GM10266 (cell line): ENCODE data around the gene INHBB.

Experiments
- DNase-seq: peaks from one replicate; pipeline ENCODE4 v3.0.0; 2012; ENCODE audit errors: extremely low spot score
- TF ChIP-seq, protein P1 (sequence below): IDR thresholded peaks from 2 replicates; pipeline ENCODE4 v1.5.1; 2012; ENCODE audit warnings: mild to moderate bottlenecking, low read depth; ENCODE audit not compliant: control insufficient read depth, insufficient read depth; ENCODE audit errors: missing control alignments

The INHBB gene

DNA sequence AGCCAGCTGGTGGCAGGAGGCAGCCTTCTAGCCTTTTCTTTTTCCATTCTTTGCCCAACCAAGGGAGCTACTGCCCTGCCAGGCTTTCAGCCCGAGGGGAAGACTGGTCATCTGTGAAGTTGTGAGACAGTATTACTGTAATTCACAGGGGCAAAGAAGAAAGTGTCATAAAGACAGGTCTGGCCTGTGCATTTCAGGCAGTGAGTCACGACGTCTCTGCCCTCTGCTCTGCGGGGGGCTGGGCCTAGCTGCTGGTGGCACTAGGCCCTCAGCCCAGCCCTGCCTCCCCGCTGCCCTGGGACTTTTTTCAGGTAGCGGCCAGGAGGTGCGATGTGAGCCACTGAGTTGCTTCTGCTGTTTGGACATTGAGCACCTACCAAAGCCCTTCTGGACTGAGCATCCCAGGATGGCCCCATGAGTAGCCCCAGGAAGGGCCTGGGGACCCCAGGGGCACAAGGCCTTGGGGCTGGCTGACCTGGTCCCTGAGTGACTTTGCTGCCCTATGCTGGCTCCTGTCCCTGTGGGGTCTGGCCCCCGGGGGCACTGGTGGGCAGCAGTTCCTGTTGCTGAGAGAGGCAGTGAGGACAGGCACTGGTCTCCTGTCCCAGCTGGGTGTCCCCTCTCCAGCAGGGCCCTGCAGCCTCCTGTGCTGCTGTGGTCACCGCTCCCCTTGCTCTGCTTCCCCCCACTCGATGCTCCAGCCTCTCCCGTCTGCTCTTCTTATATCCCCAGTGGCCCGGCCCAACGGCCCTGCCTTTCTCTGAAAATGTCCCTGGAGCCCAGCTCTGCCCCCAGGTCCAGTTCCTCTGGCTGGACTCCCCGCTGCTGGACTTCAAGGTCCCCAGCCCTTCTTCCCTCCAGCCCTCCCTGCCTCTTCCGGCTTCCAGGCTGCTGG lies 7.0 kb downstream of the INHBB start:
- TF ChIP-seq, protein P1, sequence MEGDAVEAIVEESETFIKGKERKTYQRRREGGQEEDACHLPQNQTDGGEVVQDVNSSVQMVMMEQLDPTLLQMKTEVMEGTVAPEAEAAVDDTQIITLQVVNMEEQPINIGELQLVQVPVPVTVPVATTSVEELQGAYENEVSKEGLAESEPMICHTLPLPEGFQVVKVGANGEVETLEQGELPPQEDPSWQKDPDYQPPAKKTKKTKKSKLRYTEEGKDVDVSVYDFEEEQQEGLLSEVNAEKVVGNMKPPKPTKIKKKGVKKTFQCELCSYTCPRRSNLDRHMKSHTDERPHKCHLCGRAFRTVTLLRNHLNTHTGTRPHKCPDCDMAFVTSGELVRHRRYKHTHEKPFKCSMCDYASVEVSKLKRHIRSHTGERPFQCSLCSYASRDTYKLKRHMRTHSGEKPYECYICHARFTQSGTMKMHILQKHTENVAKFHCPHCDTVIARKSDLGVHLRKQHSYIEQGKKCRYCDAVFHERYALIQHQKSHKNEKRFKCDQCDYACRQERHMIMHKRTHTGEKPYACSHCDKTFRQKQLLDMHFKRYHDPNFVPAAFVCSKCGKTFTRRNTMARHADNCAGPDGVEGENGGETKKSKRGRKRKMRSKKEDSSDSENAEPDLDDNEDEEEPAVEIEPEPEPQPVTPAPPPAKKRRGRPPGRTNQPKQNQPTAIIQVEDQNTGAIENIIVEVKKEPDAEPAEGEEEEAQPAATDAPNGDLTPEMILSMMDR = no peak
- DNase-seq = no peak

DNA sequence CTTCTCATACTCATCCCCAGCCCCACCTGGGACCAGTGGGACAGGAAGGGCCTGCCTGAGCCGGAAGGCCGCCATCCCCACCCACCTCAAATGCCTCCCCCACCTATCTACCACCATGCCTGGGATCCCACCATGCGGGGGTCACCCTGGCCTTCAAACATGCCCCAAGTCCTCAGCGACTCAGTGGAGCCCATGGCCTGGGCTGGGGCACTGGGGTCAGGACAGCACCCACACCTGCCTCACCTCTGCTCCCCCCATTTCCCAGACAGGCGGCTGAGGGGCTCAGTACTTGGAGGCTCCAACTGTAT lies 7.6 kb downstream of the INHBB start:
- TF ChIP-seq, protein P1 = no peak
- no peak for DNase-seq

DNA sequence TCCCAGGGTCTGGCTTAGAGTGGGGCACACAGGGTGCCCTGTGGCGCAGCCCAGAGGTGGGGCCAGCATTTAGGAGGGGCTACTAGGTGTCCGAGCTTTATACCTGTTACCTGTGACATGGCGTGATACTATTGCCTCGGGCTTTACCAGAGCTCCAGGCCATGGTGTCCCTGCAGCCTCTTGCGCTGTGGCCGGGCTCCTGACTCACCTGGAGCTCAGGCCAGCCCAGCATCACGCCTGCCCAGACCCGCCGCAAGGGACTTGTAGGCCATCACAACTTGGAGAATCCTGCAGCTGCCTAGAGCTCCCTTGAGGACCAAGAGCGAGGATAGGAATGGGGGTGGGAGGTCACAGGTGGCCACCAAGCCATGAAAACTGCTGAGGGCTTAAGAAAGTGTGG lies 8.0 kb downstream of the INHBB start:
- TF ChIP-seq, protein P1 = no peak
- no peak for DNase-seq

DNA sequence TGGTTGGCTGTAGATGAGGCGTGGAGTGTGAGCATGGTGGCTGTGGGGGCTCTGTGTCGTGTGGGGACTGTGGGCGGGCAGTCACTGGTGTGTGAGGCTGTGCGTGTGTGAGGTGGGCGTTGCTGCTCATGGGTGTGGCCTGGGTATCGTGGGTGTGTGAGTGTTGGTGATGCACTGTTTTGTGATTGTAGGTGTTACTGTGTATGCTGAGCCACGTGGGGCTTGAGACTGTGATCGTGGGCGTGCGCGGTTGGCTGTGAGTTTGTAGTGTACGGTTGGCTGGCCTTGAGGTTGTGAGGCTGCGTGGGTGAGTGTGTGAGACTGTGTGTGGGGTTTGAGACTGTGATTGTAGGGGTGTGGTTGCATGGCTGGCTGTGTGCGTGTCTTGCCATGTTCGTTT lies 8.5 kb downstream of the INHBB start:
- TF ChIP-seq, protein P1 = no peak
- no peak for DNase-seq

DNA sequence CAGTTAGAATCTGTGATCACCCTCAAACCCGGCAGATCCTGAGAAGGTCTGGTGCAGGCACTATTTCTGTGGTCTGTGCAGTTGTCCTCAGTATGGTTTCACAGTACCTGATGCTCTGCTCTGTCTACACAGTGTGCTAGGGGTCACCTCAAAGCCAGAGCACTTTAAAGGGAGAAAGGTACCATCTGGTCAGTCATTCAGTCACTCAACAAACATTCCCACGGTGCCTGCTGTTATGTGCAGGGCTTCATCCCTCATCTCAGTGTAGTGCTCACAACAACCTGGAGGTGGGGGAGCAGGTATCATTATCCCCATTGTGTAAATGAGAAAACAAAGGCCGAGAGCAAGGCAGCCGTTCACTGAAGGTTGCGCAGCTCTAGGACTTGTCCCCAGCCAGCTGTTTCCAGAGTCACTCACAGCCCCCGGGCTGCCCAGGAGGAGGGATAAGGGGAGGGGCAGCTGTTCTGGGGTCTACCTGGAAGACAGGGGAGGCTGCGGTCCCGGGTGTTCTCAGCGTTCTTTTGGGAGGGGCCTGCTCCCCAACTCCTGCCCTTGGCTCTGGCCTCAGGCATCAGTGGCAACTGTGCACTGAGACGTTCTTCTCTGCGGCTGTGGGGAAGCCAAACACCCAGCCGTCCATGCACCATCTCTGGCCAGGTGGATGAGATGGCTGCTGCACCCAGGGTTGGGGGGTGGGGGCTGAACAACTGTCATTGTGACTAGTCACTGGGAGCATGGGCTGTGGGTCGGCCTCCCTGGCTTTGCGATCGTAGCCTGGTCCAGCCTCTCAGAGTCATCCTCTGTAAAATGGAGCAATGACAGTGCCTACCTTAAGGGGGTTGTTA lies 9.2 kb downstream of the INHBB start:
- no peak for DNase-seq
- TF ChIP-seq, protein P1 = no peak

DNA sequence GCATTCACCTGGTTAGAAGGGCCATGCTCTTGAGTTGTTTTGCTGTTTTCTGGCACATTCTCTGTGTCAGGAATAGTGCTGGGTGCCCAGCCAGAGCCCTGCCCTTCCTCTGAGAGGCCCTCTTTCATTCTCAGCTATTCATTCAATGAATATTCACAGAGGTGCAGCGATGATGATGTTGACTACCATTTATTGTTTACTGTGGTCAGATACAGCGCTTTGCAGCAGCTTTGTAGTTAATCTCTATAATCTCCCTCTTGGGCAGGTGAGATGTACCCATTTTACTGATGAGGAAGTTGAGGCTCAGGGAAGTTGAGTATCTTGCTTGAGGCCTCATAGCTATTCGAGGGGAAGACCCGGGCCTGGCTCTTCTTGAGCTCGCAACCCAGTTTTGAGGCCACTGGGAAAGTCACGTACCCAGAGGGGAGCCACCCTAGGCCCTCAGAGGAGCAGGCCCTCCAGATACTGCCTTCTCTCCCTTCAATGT lies 9.9 kb downstream of the INHBB start:
- DNase-seq = no peak
- TF ChIP-seq, protein P1 = no peak

DNA sequence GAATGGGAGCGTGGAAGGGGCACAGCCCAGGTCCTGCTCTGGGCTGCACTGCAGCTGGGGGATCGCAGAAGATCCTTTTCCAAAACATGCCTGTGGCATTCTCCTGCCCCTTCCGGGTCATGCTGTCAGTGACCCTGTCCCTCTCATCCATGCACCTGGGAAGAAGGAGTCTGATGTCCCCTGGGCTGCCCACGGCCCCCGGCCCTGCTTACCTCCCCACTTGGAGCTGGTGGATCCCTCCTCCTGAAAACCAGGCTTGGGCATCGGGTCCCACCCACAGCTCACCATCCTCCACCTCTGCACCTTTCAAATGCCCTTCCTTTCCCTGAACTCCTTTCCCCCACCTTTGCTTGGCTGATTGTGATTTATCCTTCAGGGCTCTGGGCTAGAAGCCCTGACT lies 11.8 kb downstream of the INHBB start:
- no peak for DNase-seq
- TF ChIP-seq, protein P1 = no peak
